Neural cell (in vitro differentiated cells): Measurements from ENCODE around the gene OLFML3.

Experiments
- EZH2 ChIP-seq: fragments of 200-600, 300-800 bp; shearing (Covaris generic), sonication (generic); IDR thresholded peaks from 2 replicates; pipeline ENCODE4 v1.6.1; 2014; ENCODE audit warnings: antibody characterized with exemption, low read length, borderline replicate concordance, mild to moderate bottlenecking; ENCODE audit not compliant: insufficient read depth, poor library complexity, severe bottlenecking
- MXI1 ChIP-seq: fragments of 450-650 bp; conservative IDR thresholded peaks from 2 replicates; pipeline ENCODE4 v1.6.1; 2014; ENCODE audit warnings: antibody characterized with exemption, mild to moderate bottlenecking; ENCODE audit not compliant: poor library complexity, severe bottlenecking
- TF ChIP-seq, protein P1 (sequence below): fragments of 450-650 bp; IDR thresholded peaks from 2 replicates; pipeline ENCODE4 v1.5.1; 2014; ENCODE audit warnings: antibody characterized with exemption, mild to moderate bottlenecking, moderate library complexity; ENCODE audit not compliant: poor library complexity, severe bottlenecking

DNA sequence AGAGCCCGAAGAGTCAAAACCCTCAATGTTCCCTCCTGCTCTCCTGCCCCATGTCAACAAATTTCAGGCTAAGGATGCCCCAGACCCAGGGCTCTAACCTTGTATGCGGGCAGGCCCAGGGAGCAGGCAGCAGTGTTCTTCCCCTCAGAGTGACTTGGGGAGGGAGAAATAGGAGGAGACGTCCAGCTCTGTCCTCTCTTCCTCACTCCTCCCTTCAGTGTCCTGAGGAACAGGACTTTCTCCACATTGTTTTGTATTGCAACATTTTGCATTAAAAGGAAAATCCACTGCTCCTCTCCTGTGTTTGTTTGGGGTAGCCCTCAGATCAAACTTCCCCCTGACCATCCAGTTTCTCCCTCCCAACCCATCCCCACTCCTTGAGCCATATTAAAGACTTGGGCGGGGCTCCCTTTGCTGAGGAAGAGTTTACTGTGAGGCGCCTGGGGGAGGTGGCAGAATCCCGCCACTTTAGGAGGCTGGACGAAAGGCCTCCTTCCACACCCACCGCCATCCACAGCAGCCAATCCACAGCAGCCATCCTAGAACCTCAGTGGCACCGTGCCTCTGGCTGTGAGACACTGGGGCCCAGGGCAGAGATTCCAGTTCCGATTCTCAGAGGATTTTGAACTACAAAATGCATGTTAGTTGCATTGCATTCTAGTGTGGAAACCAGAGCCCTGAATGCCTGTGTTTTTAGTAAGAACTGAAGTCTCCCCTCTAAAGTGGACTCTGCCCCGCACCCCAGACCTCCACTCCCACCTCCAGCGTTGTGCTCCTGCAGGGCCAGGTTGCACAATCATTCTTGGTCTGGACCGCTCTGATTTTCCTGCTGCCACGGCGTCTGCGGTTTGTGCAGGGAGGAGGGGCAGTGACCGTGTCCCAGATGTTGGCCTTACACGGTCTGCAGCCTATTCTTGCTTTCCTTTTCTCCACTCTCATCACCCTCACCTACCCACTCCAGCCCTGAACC, 3.0 kb downstream of the OLFML3 start:
- TF ChIP-seq, protein P1, sequence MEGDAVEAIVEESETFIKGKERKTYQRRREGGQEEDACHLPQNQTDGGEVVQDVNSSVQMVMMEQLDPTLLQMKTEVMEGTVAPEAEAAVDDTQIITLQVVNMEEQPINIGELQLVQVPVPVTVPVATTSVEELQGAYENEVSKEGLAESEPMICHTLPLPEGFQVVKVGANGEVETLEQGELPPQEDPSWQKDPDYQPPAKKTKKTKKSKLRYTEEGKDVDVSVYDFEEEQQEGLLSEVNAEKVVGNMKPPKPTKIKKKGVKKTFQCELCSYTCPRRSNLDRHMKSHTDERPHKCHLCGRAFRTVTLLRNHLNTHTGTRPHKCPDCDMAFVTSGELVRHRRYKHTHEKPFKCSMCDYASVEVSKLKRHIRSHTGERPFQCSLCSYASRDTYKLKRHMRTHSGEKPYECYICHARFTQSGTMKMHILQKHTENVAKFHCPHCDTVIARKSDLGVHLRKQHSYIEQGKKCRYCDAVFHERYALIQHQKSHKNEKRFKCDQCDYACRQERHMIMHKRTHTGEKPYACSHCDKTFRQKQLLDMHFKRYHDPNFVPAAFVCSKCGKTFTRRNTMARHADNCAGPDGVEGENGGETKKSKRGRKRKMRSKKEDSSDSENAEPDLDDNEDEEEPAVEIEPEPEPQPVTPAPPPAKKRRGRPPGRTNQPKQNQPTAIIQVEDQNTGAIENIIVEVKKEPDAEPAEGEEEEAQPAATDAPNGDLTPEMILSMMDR: no peak
- TF ChIP-seq MXI1: no peak
- no peak for TF ChIP-seq EZH2
